Activated naive CD8-positive, alpha-beta T cell treated with anti-CD3 and anti-CD28 coated beads for 36 hours (primary cell): ENCODE data around the gene MIS12. TPM values are rescaled to one million over a fixed set of nuclear protein-coding genes. Genes with fewer than 3 reads are reported as not detected.

Experiments
- DNase-seq: peaks from one replicate; pipeline ENCODE4 v3.0.0; 2021
- H3K27ac Mint-ChIP-seq: one replicate; pipeline ENCODE4 v1.8.0; 2022; ENCODE audit warnings: mild to moderate bottlenecking, moderate library complexity, mixed read lengths
- H3K27me3 Mint-ChIP-seq: one replicate; pipeline ENCODE4 v1.8.0; 2022; ENCODE audit warnings: mild to moderate bottlenecking, mixed read lengths
- H3K36me3 Mint-ChIP-seq: one replicate; pipeline ENCODE4 v1.8.0; 2021; ENCODE audit warnings: mild to moderate bottlenecking, mixed read lengths
- H3K4me1 Mint-ChIP-seq: one replicate; pipeline ENCODE4 v1.8.0; 2021; ENCODE audit warnings: mixed read lengths
- H3K4me3 Mint-ChIP-seq: one replicate; pipeline ENCODE4 v1.8.0; 2022; ENCODE audit warnings: mild to moderate bottlenecking, moderate library complexity, mixed read lengths
- H3K9me3 Mint-ChIP-seq: one replicate; pipeline ENCODE4 v1.8.0; 2022; ENCODE audit warnings: mixed read lengths
- total RNA-seq, 2 experiments: library from RNA; stranded (reverse); gene quantifications; one replicate each; pipeline ENCODE4 v1.2.3, GENCODE V29; 2021

The MIS12 gene
- total RNA-seq, 2 experiments from 2014 or later: 44.3 to 45.5 TPM

GRCh38 chr17:5480962-5481361 is 5.4 kb upstream of the MIS12 start:
- no peaks in the 10 kb centered on the region for H3K27me3 Mint-ChIP-seq
- no peak overlapping the region for H3K27ac Mint-ChIP-seq
- no peaks in the 10 kb centered on the region for H3K9me3 Mint-ChIP-seq
- peaks cover 40% of the 10 kb centered on the region for H3K36me3 Mint-ChIP-seq
- DNase-seq: no peak
- H3K4me1 Mint-ChIP-seq: peaks cover 30% of the 10 kb centered on the region
- H3K4me3 Mint-ChIP-seq: no peak overlapping the region

GRCh38 chr17:5481451-5481850 is 4.9 kb upstream of the MIS12 start:
- peaks cover 30% of the 10 kb centered on the region for H3K4me1 Mint-ChIP-seq
- H3K36me3 Mint-ChIP-seq: peaks cover 40% of the 10 kb centered on the region
- no peak overlapping the region for H3K27ac Mint-ChIP-seq
- DNase-seq: no peak
- H3K4me3 Mint-ChIP-seq: no peak overlapping the region
- no peaks in the 10 kb centered on the region for H3K9me3 Mint-ChIP-seq
- H3K27me3 Mint-ChIP-seq: no peaks in the 10 kb centered on the region

- H3K27me3 Mint-ChIP-seq: no peaks in the 10 kb centered on the region
- no peaks in the 10 kb centered on the region for H3K9me3 Mint-ChIP-seq
- DNase-seq: no peak
- peak within 1 kb of the TSS; percentile 98 for H3K4me3 Mint-ChIP-seq
- peaks cover 43% of the 10 kb centered on the region for H3K4me1 Mint-ChIP-seq
- H3K27ac Mint-ChIP-seq: peak within 1 kb of the TSS; percentile 99
- H3K36me3 Mint-ChIP-seq: peaks cover 42% of the 10 kb centered on the region
Measured at GRCh38 chr17:5485270-5486205, 828 bp upstream of the MIS12 start, which contains the start of gene DERL2. DERL2 (minus strand) TSS chr17:5486178; CDS start chr17:5486161, 17 bp downstream.

GRCh38 chr17:5488752-5489151 is 2.4 kb downstream of the MIS12 start:
- Mint-ChIP-seq H3K27me3 (no peaks in the 10 kb centered on the region), H3K4me3 (no peak overlapping the region), H3K36me3 (peaks cover 40% of the 10 kb centered on the region), H3K4me1 (peaks cover 35% of the 10 kb centered on the region), H3K9me3 (peaks cover 4% of the 10 kb centered on the region), H3K27ac (no peak overlapping the region)
- no peak for DNase-seq

GRCh38 chr17:5492970-5493369 is 6.6 kb downstream of the MIS12 start:
- Mint-ChIP-seq H3K9me3 (peaks cover 4% of the 10 kb centered on the region), H3K27me3 (no peaks in the 10 kb centered on the region), H3K4me1 (peaks cover 15% of the 10 kb centered on the region), H3K27ac (no peak overlapping the region), H3K36me3 (peaks cover 21% of the 10 kb centered on the region), H3K4me3 (no peak overlapping the region)
- DNase-seq: no peak

GRCh38 chr17:5499476-5500231 is 13.3 kb downstream of the MIS12 start:
- Mint-ChIP-seq H3K4me3 (peak overlapping the region; percentile 86), H3K27me3 (no peaks in the 10 kb centered on the region), H3K27ac (no peak overlapping the region), H3K9me3 (no peaks in the 10 kb centered on the region), H3K36me3 (no peaks in the 10 kb centered on the region), H3K4me1 (peaks cover 2% of the 10 kb centered on the region)
- DNase-seq: no peak

- no peak for DNase-seq
- no peaks in the 10 kb centered on the region for H3K27me3 Mint-ChIP-seq
- H3K36me3 Mint-ChIP-seq: no peaks in the 10 kb centered on the region
- H3K9me3 Mint-ChIP-seq: no peaks in the 10 kb centered on the region
- H3K4me3 Mint-ChIP-seq: peak overlapping the region; percentile 86
- H3K27ac Mint-ChIP-seq: peak overlapping the region; percentile 83
- H3K4me1 Mint-ChIP-seq: peaks cover 2% of the 10 kb centered on the region
Measured at GRCh38 chr17:5500247-5500588, 13.9 kb downstream of the MIS12 start.

GRCh38 chr17:5500589-5501391 is 14.4 kb downstream of the MIS12 start:
- Mint-ChIP-seq H3K27ac (peak overlapping the region; percentile 83), H3K4me1 (peaks cover 2% of the 10 kb centered on the region), H3K27me3 (no peaks in the 10 kb centered on the region), H3K9me3 (no peaks in the 10 kb centered on the region), H3K36me3 (no peaks in the 10 kb centered on the region), H3K4me3 (peak overlapping the region; percentile 86)
- peak; percentile 87 for DNase-seq

GRCh38 chr17:5501685-5502084 is 15.3 kb downstream of the MIS12 start:
- Mint-ChIP-seq H3K4me1 (peaks cover 2% of the 10 kb centered on the region), H3K4me3 (no peak overlapping the region), H3K27me3 (no peaks in the 10 kb centered on the region), H3K36me3 (no peaks in the 10 kb centered on the region), H3K9me3 (no peaks in the 10 kb centered on the region), H3K27ac (no peak overlapping the region)
- DNase-seq: no peak

GRCh38 chr17:5502552-5502951 is 16.2 kb downstream of the MIS12 start:
- Mint-ChIP-seq H3K4me3 (no peak overlapping the region), H3K27me3 (no peaks in the 10 kb centered on the region), H3K9me3 (no peaks in the 10 kb centered on the region), H3K27ac (no peak overlapping the region), H3K36me3 (no peaks in the 10 kb centered on the region), H3K4me1 (peaks cover 2% of the 10 kb centered on the region)
- DNase-seq: no peak

- Mint-ChIP-seq H3K4me3 (no peak overlapping the region), H3K9me3 (no peaks in the 10 kb centered on the region), H3K27ac (no peak overlapping the region), H3K27me3 (no peaks in the 10 kb centered on the region), H3K4me1 (no peaks in the 10 kb centered on the region), H3K36me3 (no peaks in the 10 kb centered on the region)
- DNase-seq: no peak
Measured at GRCh38 chr17:5506307-5506706, 19.9 kb downstream of the MIS12 start.

GRCh38 chr17:5508810-5509209 is 22.4 kb downstream of the MIS12 start:
- DNase-seq: no peak
- no peak overlapping the region for H3K4me3 Mint-ChIP-seq
- H3K36me3 Mint-ChIP-seq: peaks cover 19% of the 10 kb centered on the region
- peaks cover 20% of the 10 kb centered on the region for H3K4me1 Mint-ChIP-seq
- peaks cover 6% of the 10 kb centered on the region for H3K9me3 Mint-ChIP-seq
- H3K27me3 Mint-ChIP-seq: no peaks in the 10 kb centered on the region
- H3K27ac Mint-ChIP-seq: no peak overlapping the region

- DNase-seq: no peak
- H3K9me3 Mint-ChIP-seq: peaks cover 7% of the 10 kb centered on the region
- peaks cover 24% of the 10 kb centered on the region for H3K4me1 Mint-ChIP-seq
- no peak overlapping the region for H3K4me3 Mint-ChIP-seq
- H3K27me3 Mint-ChIP-seq: no peaks in the 10 kb centered on the region
- H3K27ac Mint-ChIP-seq: no peak overlapping the region
- peaks cover 23% of the 10 kb centered on the region for H3K36me3 Mint-ChIP-seq
Measured at GRCh38 chr17:5509482-5509881, 23.1 kb downstream of the MIS12 start.

- Mint-ChIP-seq H3K36me3 (peaks cover 31% of the 10 kb centered on the region), H3K27ac (no peak overlapping the region), H3K9me3 (peaks cover 7% of the 10 kb centered on the region), H3K4me1 (peaks cover 26% of the 10 kb centered on the region), H3K27me3 (no peaks in the 10 kb centered on the region), H3K4me3 (no peak overlapping the region)
- no peak for DNase-seq
Measured at GRCh38 chr17:5510771-5511170, 24.4 kb downstream of the MIS12 start.
